Ishikawa (cell line): ENCODE measurements around the gene S100G.
A peak's percentile ranks its signal among the peaks of the same experiment; 100 is the strongest.

Source experiments
- CEBPB ChIP-seq: IDR thresholded peaks from 2 replicates; pipeline ENCODE4 v1.6.1; 2012
- CREB1 ChIP-seq: IDR thresholded peaks from 2 replicates; pipeline ENCODE4 v1.6.1; 2012; ENCODE audit warnings: low read depth
- EGR1 ChIP-seq: IDR thresholded peaks from 2 replicates; pipeline ENCODE4 v1.6.1; 2012
- EP300 ChIP-seq: IDR thresholded peaks from 2 replicates; pipeline ENCODE4 v1.6.1; 2012; ENCODE audit warnings: borderline replicate concordance
- FOXM1 ChIP-seq: IDR thresholded peaks from 2 replicates; pipeline ENCODE4 v1.6.1; 2012; ENCODE audit warnings: low read depth, borderline replicate concordance
- NFIC ChIP-seq: IDR thresholded peaks from 2 replicates; pipeline ENCODE4 v1.6.1; 2012
- RAD21 ChIP-seq: IDR thresholded peaks from 2 replicates; pipeline ENCODE4 v1.6.1; 2012; ENCODE audit warnings: low read depth
- TAF1 ChIP-seq: IDR thresholded peaks from 2 replicates; pipeline ENCODE4 v1.6.1; 2012; ENCODE audit warnings: low read depth, mild to moderate bottlenecking
- TCF12 ChIP-seq: IDR thresholded peaks from 2 replicates; pipeline ENCODE4 v1.6.1; 2012; ENCODE audit warnings: low read depth
- TEAD4 ChIP-seq: IDR thresholded peaks from 2 replicates; pipeline ENCODE4 v1.6.1; 2012
- YY1 ChIP-seq: IDR thresholded peaks from 2 replicates; pipeline ENCODE4 v1.6.1; 2012; ENCODE audit warnings: low read depth
- ZBTB7A ChIP-seq: IDR thresholded peaks from 2 replicates; pipeline ENCODE4 v1.6.1; 2012; ENCODE audit warnings: low read depth
- TF ChIP-seq, protein P1 (sequence below): IDR thresholded peaks from 2 replicates; pipeline ENCODE4 v1.6.1; 2012; ENCODE audit warnings: low read depth, mild to moderate bottlenecking
- TF ChIP-seq, protein P2 (sequence below): IDR thresholded peaks from 2 replicates; pipeline ENCODE4 v1.6.1; 2012
- TF ChIP-seq, protein P3 (sequence below): IDR thresholded peaks from 2 replicates; pipeline ENCODE4 v1.6.1; 2012

The S100G gene

DNA sequence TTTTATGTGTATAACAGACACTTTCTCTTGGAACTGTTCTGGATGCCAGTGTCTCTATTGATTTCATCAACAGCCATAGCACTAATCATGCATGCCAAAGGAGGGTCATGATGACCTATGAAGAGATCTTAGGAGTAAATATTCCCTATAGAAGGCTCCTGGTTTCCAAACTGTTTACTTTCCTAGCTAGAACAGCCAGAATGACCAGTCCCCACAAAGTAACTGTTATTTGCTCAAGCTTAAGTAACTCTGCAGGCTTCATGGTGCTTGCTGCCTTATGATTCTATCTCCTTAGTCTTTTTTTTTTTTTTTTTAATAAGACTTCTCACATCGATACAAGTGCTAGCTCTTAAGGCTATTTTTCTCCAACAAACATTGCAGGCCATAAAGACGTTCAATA, 12.4 kb downstream of the S100G start:
- no peak for TF ChIP-seq EGR1
- no peak for TF ChIP-seq FOXM1
- TF ChIP-seq NFIC, result no peak
- TF ChIP-seq YY1, result no peak
- no peak for TF ChIP-seq EP300
- TF ChIP-seq ZBTB7A, result no peak
- TF ChIP-seq CREB1, result no peak
- TF ChIP-seq TCF12, result no peak
- TF ChIP-seq, protein P1, sequence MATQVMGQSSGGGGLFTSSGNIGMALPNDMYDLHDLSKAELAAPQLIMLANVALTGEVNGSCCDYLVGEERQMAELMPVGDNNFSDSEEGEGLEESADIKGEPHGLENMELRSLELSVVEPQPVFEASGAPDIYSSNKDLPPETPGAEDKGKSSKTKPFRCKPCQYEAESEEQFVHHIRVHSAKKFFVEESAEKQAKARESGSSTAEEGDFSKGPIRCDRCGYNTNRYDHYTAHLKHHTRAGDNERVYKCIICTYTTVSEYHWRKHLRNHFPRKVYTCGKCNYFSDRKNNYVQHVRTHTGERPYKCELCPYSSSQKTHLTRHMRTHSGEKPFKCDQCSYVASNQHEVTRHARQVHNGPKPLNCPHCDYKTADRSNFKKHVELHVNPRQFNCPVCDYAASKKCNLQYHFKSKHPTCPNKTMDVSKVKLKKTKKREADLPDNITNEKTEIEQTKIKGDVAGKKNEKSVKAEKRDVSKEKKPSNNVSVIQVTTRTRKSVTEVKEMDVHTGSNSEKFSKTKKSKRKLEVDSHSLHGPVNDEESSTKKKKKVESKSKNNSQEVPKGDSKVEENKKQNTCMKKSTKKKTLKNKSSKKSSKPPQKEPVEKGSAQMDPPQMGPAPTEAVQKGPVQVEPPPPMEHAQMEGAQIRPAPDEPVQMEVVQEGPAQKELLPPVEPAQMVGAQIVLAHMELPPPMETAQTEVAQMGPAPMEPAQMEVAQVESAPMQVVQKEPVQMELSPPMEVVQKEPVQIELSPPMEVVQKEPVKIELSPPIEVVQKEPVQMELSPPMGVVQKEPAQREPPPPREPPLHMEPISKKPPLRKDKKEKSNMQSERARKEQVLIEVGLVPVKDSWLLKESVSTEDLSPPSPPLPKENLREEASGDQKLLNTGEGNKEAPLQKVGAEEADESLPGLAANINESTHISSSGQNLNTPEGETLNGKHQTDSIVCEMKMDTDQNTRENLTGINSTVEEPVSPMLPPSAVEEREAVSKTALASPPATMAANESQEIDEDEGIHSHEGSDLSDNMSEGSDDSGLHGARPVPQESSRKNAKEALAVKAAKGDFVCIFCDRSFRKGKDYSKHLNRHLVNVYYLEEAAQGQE, result no peak
- TF ChIP-seq, protein P2, sequence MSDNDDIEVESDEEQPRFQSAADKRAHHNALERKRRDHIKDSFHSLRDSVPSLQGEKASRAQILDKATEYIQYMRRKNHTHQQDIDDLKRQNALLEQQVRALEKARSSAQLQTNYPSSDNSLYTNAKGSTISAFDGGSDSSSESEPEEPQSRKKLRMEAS, result no peak
- TF ChIP-seq TEAD4, result no peak
- no peak for TF ChIP-seq RAD21
- TF ChIP-seq TAF1, result no peak

DNA sequence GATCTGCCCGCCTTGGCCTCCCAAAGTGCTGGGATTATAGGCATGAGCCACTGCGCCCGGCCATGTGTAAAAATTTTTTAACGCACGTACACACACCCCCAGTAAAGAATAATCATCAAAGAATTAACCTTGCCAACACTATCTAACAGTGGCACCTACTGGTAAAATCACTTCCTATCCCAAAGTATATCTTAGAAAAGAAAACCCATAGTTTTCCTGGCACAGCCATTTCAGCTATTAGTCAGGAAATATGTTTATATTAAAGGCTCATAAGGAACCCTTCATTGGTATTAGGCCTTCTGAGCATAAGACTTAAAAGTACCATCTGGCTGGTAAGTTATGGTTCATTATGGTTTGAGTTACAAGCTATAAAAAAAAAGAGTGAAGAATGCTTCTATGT, 14.1 kb downstream of the S100G start:
- TF ChIP-seq CREB1 (no peak), TEAD4 (no peak), EP300 (no peak), RAD21 (no peak), FOXM1 (no peak), ZBTB7A (no peak), NFIC (no peak)
- TF ChIP-seq, protein P3, sequence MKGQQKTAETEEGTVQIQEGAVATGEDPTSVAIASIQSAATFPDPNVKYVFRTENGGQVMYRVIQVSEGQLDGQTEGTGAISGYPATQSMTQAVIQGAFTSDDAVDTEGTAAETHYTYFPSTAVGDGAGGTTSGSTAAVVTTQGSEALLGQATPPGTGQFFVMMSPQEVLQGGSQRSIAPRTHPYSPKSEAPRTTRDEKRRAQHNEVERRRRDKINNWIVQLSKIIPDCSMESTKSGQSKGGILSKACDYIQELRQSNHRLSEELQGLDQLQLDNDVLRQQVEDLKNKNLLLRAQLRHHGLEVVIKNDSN, result no peak
- TF ChIP-seq, protein P1, result no peak
- TF ChIP-seq, protein P2, result no peak

DNA sequence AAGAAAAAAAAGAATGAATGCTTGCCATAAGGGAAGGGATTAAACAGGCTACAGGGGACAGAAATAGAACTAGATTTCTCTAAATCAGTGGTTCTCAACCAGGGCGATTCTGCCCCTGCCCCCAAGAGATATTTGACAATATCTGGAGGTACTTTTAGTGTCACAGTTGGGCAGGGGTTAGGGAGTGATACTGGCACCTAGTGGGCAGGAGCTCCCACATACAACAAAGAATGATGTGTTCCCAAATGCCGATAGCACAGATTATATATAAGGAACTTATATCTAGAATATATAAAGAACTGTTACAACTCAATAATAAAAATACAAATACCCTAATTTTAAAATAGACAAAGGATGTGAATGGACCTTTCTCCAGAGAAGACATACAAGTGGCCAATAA, 14.7 kb downstream of the S100G start:
- TF ChIP-seq, protein P3, result no peak
- TF ChIP-seq YY1, result no peak
- TF ChIP-seq RAD21, result no peak
- TF ChIP-seq, protein P2, result no peak
- no peak for TF ChIP-seq CEBPB
- no peak for TF ChIP-seq TEAD4
- TF ChIP-seq EP300, result no peak
- TF ChIP-seq NFIC, result no peak
- TF ChIP-seq TCF12, result no peak
- TF ChIP-seq TAF1, result no peak

DNA sequence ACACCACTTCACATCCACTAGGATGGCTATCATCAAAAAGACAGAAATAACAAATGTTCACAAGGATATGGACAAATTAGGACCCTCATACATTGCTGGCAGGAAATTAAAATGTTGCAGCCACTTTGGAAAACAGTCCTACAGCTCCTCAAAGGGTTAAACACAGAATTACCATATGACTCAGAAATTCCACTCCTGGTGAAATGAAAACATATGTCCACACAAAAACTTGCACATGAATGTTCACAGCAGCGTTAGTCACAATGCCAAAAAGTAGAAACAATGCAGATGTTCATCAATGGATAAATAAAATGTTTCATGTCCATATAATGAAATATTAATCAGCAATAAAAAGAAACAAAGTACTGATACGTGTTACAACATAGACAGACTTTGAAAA, 15.1 kb downstream of the S100G start:
- TF ChIP-seq, protein P1, result no peak
- TF ChIP-seq EP300 (no peak), TCF12 (no peak)

DNA sequence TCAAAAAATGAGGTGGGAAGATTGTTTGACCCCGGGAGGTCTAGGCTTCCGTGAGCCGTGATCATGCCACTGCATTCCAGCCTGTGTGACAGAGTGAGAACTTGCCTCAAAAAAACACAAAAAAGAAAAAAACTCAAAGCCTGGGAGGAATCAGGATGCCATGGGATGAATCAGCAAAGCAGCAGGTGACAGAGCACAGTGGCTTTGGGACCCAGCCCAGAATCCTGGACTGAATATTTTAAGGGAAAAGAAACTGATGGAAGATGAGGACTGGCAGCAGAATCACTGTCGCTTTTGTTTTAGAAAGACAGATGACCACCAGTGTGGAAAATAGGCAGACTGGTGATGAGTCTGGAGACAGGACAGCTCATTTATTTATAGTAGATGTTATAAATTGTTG, 16.6 kb downstream of the S100G start:
- TF ChIP-seq EP300 (0 out of 2 replicates have a peak, but pooled peaks have one; percentile 16), YY1 (no peak), TEAD4 (peak; percentile 60)
